Measurements from ENCODE around the gene B4GALT2.

DNA sequence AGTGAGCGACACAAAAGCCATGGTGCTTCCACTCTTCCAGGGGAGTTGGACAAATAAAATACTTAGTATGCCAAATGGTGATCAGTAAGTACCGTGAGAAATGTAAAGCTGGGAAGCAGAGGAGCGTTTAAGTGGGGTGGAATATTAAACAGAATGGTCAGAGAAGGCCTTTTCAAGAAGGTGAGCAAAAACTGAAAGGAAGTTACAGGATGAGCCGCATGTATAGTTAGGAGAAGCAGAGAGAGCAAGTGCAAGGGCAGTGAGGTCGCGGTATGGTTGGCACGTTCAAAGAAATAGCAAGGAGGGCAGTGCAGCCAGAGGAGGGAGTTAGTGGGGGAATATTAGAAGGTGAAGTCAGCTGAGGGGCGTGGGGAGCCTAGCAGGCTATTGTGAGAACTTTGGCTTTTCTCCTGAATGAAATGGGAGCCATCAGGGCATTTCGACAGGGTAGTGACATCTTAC lies 5.0 kb upstream of the B4GALT2 start:
- TF ChIP-seq, protein P1, sequence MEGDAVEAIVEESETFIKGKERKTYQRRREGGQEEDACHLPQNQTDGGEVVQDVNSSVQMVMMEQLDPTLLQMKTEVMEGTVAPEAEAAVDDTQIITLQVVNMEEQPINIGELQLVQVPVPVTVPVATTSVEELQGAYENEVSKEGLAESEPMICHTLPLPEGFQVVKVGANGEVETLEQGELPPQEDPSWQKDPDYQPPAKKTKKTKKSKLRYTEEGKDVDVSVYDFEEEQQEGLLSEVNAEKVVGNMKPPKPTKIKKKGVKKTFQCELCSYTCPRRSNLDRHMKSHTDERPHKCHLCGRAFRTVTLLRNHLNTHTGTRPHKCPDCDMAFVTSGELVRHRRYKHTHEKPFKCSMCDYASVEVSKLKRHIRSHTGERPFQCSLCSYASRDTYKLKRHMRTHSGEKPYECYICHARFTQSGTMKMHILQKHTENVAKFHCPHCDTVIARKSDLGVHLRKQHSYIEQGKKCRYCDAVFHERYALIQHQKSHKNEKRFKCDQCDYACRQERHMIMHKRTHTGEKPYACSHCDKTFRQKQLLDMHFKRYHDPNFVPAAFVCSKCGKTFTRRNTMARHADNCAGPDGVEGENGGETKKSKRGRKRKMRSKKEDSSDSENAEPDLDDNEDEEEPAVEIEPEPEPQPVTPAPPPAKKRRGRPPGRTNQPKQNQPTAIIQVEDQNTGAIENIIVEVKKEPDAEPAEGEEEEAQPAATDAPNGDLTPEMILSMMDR (conservative IDR thresholded peaks at IDR 0.05) = no peak
- no peak for TF ChIP-seq ZFX (IDR thresholded peaks at IDR 0.05)

Measured in C4-2B (cell line).